ENCODE data around the gene LAD1. TPM values are rescaled to one million over a fixed set of nuclear protein-coding genes. Genes with fewer than 3 reads are reported as not detected.
A peak's percentile ranks its signal among the peaks of the same experiment; 100 is the strongest.

Gene LAD1
- total RNA-seq, 8 experiments from 2014 or later = 0.09 to 0.66 (median 0.16) TPM; not detected in 2

- WGBS, 10 experiments = 8 to 92% (median 40%) methylated on average over 1 to 3 of the region's 7 CpGs; no CpG with 5 or more reads in 3 of the 10 experiments
- no peaks in the 10 kb centered on the region for H3K4me1 ChIP-seq (replicated peaks in 1 of 2)
- no peak overlapping the region for H3K27ac ChIP-seq
- no peak overlapping the region for H3K4me3 ChIP-seq
- ATAC-seq (replicated peaks in 6 of 8) = no peak
- in situ Hi-C loops (cut with MboI; ENCODE audit: low pct_unique_long_range_greater_than_20kb in 2 of 9, low sequenced_read_pairs in 9 of 9, unreplicated experiment in 9 of 9) = loop anchor here in 4 of 9 experiments (25.0 kb wide), 1 partner anchor 104 kb away; no protein-coding TSS in a partner anchor
Measured at GRCh38 chr1:201366696-201367095, 32.4 kb downstream of the LAD1 start.

DNA sequence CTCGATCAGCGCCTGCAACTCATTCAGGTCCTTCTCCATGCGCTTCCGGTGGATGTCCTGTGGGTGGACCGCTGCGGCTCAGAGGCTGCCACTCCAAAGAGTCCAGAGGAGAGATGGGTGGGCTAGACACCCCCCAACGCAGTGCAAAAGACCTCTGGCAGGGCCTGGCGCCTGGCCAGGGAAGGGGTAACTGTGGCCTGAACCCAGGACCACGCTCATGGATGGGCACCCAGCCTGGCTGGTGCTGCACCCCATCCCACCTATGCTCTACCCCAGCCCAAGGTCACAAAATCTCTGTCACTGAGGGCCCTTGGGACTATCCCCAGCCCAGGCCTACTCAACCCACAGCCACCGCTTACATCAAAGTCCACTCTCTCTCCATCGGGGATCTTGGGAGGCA lies 33.9 kb downstream of the LAD1 start:
- in situ Hi-C loops (cut with MboI; ENCODE audit: low pct_unique_long_range_greater_than_20kb in 2 of 9, low sequenced_read_pairs in 9 of 9, unreplicated experiment in 9 of 9) = loop anchor here in 4 of 9 experiments (25.0 kb wide), 1 partner anchor 103 kb away; no protein-coding TSS in a partner anchor
- no peak for ATAC-seq (replicated peaks in 6 of 8)
- H3K4me3 ChIP-seq = no peak overlapping the region
- H3K27ac ChIP-seq = no peak overlapping the region
- WGBS, 10 experiments = 64 to 100% (median 86%) methylated on average over 2 to 10 of the region's 11 CpGs; no CpG with 5 or more reads in 4 of the 10 experiments
- no peaks in the 10 kb centered on the region for H3K4me1 ChIP-seq (replicated peaks in 1 of 2)

DNA sequence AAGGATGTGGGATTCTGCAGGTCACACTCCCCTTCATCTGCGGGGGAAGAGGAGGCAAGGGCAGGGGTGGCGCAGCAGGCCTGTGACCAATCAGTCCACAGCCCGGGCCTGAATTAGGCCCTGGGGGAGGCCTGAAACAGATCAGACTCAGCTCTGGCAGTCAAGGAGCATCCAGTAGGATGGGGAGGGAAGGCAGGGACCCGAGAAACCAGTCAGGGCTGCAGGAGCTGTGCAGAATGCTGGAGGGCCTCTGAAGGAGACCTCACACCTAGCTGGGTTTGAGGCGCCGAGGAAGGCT lies 34.4 kb downstream of the LAD1 start:
- peaks cover 0 to 2% of the 10 kb centered on the region in 2 donors for H3K4me1 ChIP-seq (replicated peaks in 1 of 2)
- in situ Hi-C loops (cut with MboI; ENCODE audit: low pct_unique_long_range_greater_than_20kb in 2 of 9, low sequenced_read_pairs in 9 of 9, unreplicated experiment in 9 of 9) = loop anchor here in 4 of 9 experiments (25.0 kb wide), 1 partner anchor 102 kb away; no protein-coding TSS in a partner anchor
- ATAC-seq (replicated peaks in 6 of 8) = no peak

GRCh38 chr1:201363467-201363866 lies 35.7 kb downstream of the LAD1 start:
- Histone ChIP-seq H3K4me1 (replicated peaks in 1 of 2) (peaks cover 0 to 12% of the 10 kb centered on the region in 2 donors), H3K4me3 (no peak overlapping the region), H3K27ac (no peak overlapping the region)
- ATAC-seq (replicated peaks in 6 of 8) = no peak
- 60 to 100% (median 86%) methylated on average over 1 to 7 of the region's 8 CpGs; no CpG with 5 or more reads in 2 of the 10 experiments for WGBS, 10 experiments
- in situ Hi-C loops (cut with MboI; ENCODE audit: low pct_unique_long_range_greater_than_20kb in 2 of 9, low sequenced_read_pairs in 9 of 9, unreplicated experiment in 9 of 9) = loop anchor here in 4 of 9 experiments (25.0 kb wide), 1 partner anchor 101 kb away; no protein-coding TSS in a partner anchor

More for the DNA sequence above, 34.4 kb downstream of the LAD1 start:
- Histone ChIP-seq H3K4me3 (no peak overlapping the region), H3K27ac (no peak overlapping the region)
- WGBS, 10 experiments = 39 to 76% (median 50%) methylated on average over 1 to 6 of the region's 6 CpGs; no CpG with 5 or more reads in 5 of the 10 experiments

DNA sequence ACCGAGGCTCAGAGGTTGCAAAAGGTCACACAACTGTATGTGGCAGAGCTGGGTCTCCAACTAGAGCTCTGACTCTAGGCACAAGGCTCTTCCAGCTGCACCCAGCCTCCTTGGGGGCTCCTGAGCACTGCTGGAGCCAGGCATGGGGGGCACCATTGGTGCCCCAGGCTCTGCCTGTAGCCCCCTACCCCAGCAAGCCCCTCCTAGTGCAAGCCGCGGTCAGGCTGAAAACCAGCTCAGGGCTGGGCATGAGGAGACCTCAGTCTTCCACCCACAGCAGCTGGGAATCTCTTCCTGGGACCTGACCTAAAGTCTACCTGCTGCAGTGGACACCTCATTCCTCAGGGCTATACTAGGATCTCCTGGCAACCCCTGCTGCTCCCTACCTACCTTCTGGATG lies 36.2 kb downstream of the LAD1 start:
- no peak for ATAC-seq (replicated peaks in 6 of 8)
- 83 to 100% (median 100%) methylated on average over 1 to 3 of the region's 3 CpGs; no CpG with 5 or more reads in 5 of the 10 experiments for WGBS, 10 experiments
- H3K27ac ChIP-seq = no peak overlapping the region
- no peak overlapping the region for H3K4me3 ChIP-seq
- peaks cover 0 to 12% of the 10 kb centered on the region in 2 donors for H3K4me1 ChIP-seq (replicated peaks in 1 of 2)
- in situ Hi-C loops (cut with MboI; ENCODE audit: low pct_unique_long_range_greater_than_20kb in 2 of 9, low sequenced_read_pairs in 9 of 9, unreplicated experiment in 9 of 9) = loop anchor here in 4 of 9 experiments (25.0 kb wide), 1 partner anchor 101 kb away; no protein-coding TSS in a partner anchor

DNA sequence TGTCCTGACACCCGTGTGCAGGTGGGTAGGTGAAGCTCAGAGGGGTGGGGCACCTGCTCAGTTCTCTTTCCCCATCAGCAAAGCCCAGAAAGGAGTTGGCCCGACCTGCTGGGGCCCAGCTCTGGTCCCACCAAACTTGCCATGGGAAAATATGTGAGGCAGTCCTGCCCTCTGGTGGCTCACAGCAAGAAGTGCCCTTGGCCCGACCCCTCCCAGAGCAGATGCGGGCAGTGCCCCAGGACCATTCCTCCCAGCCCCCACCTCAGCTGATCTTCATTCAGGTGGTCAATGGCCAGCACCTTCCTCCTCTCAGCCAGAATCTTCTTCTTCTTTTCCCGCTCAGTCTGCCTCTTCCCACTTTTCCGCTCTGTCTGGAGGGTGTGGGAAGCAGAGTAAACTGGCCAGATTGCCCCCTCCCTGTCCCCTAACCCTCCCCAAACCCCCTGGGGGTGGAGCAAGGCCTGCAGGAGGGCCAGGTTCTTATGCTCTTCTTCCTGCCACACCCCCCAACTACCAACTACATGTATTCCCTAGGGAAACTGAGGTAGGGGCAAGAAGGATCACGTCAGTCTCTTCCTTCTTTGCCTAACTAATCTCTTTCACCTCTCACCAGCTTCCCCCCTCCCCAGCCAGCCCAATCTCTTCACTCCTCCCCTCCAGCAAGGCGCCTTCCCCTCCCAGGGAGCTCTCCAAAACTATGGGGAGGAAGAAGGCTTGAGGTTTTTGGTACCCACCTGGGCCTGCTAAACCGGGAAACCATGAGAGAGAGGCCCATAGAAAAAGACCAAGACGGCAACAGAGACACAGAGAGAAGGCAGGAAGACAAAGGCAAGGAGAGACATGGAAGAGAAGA lies 37.2 kb downstream of the LAD1 start:
- H3K4me1 ChIP-seq (replicated peaks in 1 of 2) = peaks cover 0 to 12% of the 10 kb centered on the region in 2 donors
- peak; percentile 63 to 94 (median 74) for ATAC-seq (replicated peaks in 6 of 8)
- no peak overlapping the region for H3K27ac ChIP-seq
- in situ Hi-C loops (cut with MboI; ENCODE audit: low pct_unique_long_range_greater_than_20kb in 2 of 9, low sequenced_read_pairs in 9 of 9, unreplicated experiment in 9 of 9) = loop anchor here in 4 of 9 experiments (25.0 kb wide), 1 partner anchor 100 kb away; no protein-coding TSS in a partner anchor
- H3K4me3 ChIP-seq = no peak overlapping the region
- 40 to 80% (median 73%) methylated on average over 1 to 4 of the region's 10 CpGs; no CpG with 5 or more reads in 5 of the 10 experiments for WGBS, 10 experiments

DNA sequence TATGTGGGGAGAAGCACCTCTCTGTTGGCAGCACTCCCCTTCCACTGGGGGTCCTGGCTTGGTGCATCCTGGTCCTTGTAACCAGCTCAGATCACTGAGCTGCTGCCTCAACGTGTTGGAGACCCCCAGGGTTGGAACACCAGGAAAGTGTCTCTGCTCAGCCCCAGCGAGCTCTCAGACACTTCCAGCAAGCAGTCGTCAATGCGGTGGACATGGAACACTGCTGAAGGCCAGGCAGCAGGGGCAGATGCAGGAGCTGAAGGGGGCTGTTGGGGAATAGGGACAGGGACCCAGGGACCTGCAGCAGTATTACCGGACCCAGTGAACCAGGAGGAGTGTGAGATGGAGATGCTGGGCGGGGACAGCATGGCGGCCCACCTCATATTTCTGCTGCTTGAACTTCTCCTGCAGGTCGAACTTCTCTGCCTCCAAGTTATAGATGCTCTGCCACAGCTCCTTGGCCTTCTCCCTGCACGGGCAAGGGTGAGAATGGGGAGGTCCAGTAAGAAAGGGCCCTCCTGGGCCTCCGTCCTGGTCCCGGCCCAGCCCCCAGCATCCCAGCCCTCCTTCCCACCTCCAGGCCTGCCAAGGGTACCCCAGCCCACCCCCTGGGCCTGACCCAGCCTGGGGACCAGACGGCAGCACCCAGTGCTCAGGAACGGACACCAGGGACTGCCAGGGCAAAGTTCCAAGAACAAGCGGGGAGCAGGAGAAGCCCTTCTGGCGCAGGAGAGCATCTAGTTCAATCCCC lies 38.0 kb downstream of the LAD1 start:
- H3K4me1 ChIP-seq (replicated peaks in 1 of 2) = peaks cover 0 to 12% of the 10 kb centered on the region in 2 donors
- in situ Hi-C loops (cut with MboI; ENCODE audit: low pct_unique_long_range_greater_than_20kb in 2 of 9, low sequenced_read_pairs in 9 of 9, unreplicated experiment in 9 of 9) = loop anchor here in 4 of 9 experiments (25.0 kb wide), 1 partner anchor 99 kb away; no protein-coding TSS in a partner anchor
- 0 to 82% (median 60%) methylated on average over 1 to 10 of the region's 15 CpGs; no CpG with 5 or more reads in 3 of the 10 experiments for WGBS, 10 experiments
- no peak overlapping the region for H3K27ac ChIP-seq
- H3K4me3 ChIP-seq = no peak overlapping the region
- ATAC-seq (replicated peaks in 6 of 8) = no peak

GRCh38 chr1:201360486-201360885 lies 38.6 kb downstream of the LAD1 start:
- Histone ChIP-seq H3K27ac (no peak overlapping the region), H3K4me3 (no peak overlapping the region), H3K4me1 (replicated peaks in 1 of 2) (peaks cover 0 to 12% of the 10 kb centered on the region in 2 donors)
- WGBS, 10 experiments = 40 to 100% (median 73%) methylated on average over 1 to 2 of the region's 7 CpGs; no CpG with 5 or more reads in 4 of the 10 experiments
- ATAC-seq (replicated peaks in 6 of 8) = no peak
- in situ Hi-C loops (cut with MboI; ENCODE audit: low pct_unique_long_range_greater_than_20kb in 2 of 9, low sequenced_read_pairs in 9 of 9, unreplicated experiment in 9 of 9) = loop anchor here in 4 of 9 experiments (25.0 kb wide), 1 partner anchor 98 kb away; no protein-coding TSS in a partner anchor

GRCh38 chr1:201359873-201360210 lies 39.3 kb downstream of the LAD1 start:
- ATAC-seq (replicated peaks in 6 of 8) = no peak
- no peak overlapping the region for H3K4me3 ChIP-seq
- no peak overlapping the region for H3K27ac ChIP-seq
- 17 to 100% (median 76%) methylated on average over 1 to 2 of the region's 2 CpGs; no CpG with 5 or more reads in 4 of the 10 experiments for WGBS, 10 experiments
- in situ Hi-C loops (cut with MboI; ENCODE audit: low pct_unique_long_range_greater_than_20kb in 2 of 9, low sequenced_read_pairs in 9 of 9, unreplicated experiment in 9 of 9) = loop anchor here in 5 of 9 experiments (10.0 to 25.0 kb wide), 2 partner anchors 95 to 98 kb away; no protein-coding TSS in a partner anchor
- peaks cover 0 to 12% of the 10 kb centered on the region in 2 donors for H3K4me1 ChIP-seq (replicated peaks in 1 of 2)

GRCh38 chr1:201359031-201359872 lies 39.9 kb downstream of the LAD1 start:
- ATAC-seq (replicated peaks in 6 of 8) = peak in 3 of 8 experiments; percentile 50 to 64 (median 61)
- Histone ChIP-seq H3K27ac (no peak overlapping the region), H3K4me3 (no peak overlapping the region), H3K4me1 (replicated peaks in 1 of 2) (peaks cover 0 to 12% of the 10 kb centered on the region in 2 donors)
- WGBS, 10 experiments = 0 to 100% (median 78%) methylated on average over 1 to 15 of the region's 18 CpGs; no CpG with 5 or more reads in 3 of the 10 experiments
- in situ Hi-C loops (cut with MboI; ENCODE audit: low pct_unique_long_range_greater_than_20kb in 2 of 9, low sequenced_read_pairs in 9 of 9, unreplicated experiment in 9 of 9) = loop anchor here in 5 of 9 experiments (10.0 to 25.0 kb wide), 2 partner anchors 94 to 97 kb away; no protein-coding TSS in a partner anchor

DNA sequence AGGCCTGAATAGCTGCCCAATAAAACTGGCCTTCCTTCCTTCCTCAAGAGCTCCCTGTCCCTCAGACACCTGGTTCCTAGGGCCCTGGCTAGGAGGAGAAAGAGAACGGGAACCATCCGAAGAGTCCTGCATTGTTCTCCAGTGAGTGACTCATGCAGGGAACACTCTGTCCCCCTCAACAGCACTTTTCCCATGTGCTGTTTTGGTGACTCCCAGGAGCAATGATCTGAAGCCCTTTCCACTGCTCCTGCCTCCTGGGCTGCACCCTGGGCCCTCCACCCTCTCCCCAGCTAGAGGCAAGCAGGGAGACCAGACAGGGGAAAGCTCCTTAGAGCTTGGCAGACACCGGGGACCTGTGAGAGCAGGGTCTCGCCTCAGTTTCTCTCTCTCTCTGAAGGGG lies 40.5 kb downstream of the LAD1 start:
- Histone ChIP-seq H3K4me1 (replicated peaks in 1 of 2) (peaks cover 0 to 12% of the 10 kb centered on the region in 2 donors), H3K4me3 (no peak overlapping the region), H3K27ac (no peak overlapping the region)
- in situ Hi-C loops (cut with MboI; ENCODE audit: low pct_unique_long_range_greater_than_20kb in 2 of 9, low sequenced_read_pairs in 9 of 9, unreplicated experiment in 9 of 9) = loop anchor here in 5 of 9 experiments (10.0 to 25.0 kb wide), 2 partner anchors 94 to 96 kb away; no protein-coding TSS in a partner anchor
- no peak for ATAC-seq (replicated peaks in 6 of 8)
- WGBS, 10 experiments = 20 to 78% (median 57%) methylated on average over 1 to 4 of the region's 4 CpGs; no CpG with 5 or more reads in 4 of the 10 experiments
